WTC11 (cell line): Measurements from ENCODE around the gene TSEN54. TPM values are rescaled to one million over a fixed set of nuclear protein-coding genes. Genes with fewer than 3 reads are reported as not detected.

Source experiments
- ATAC-seq: fragments of 200-7000 bp; cut with Tn5 transposase; 2 replicates; pipeline ENCODE4 v1.10.0; 2021; ENCODE audit warnings: mild to moderate bottlenecking, moderate library complexity
- CTCF ChIA-PET: fragments of 300-600 bp; sonication (Branson Sonifier 250); formaldehyde crosslinking; loops from one replicate; lab custom pipeline; 2021; ENCODE audit warnings: antibody characterized with exemption; lab: Charles Lee
- POLR2A ChIA-PET: fragments of 350-600 bp; sonication (Branson Sonifier 250); formaldehyde crosslinking; loops from one replicate; lab custom pipeline; 2021; ENCODE audit warnings: antibody characterized with exemption; lab: Charles Lee
- DNase-seq: peaks from one replicate; pipeline ENCODE4 v3.0.0; 2021; ENCODE audit warnings: low spot score
- H3K27ac Mint-ChIP-seq: 2 replicates; pipeline ENCODE4 v1.8.0; 2021; ENCODE audit warnings: mixed read lengths
- H3K27me3 Mint-ChIP-seq: 2 replicates; pipeline ENCODE4 v1.8.0; 2021; ENCODE audit warnings: low read depth, mild to moderate bottlenecking, moderate library complexity, mixed read lengths
- H3K36me3 Mint-ChIP-seq: 2 replicates; pipeline ENCODE4 v1.8.0; 2021; ENCODE audit warnings: mixed read lengths
- H3K4me1 Mint-ChIP-seq: 2 replicates; pipeline ENCODE4 v1.8.0; 2022; ENCODE audit warnings: mixed read lengths
- H3K4me3 Mint-ChIP-seq: 2 replicates; pipeline ENCODE4 v1.8.0; 2021; ENCODE audit warnings: mild to moderate bottlenecking, moderate library complexity, mixed read lengths
- H3K9me3 Mint-ChIP-seq: 2 replicates; pipeline ENCODE4 v1.8.0; 2021; ENCODE audit warnings: mixed read lengths
- CREB1 ChIP-seq: sonication (generic); formaldehyde crosslinking; IDR thresholded peaks from 2 replicates; pipeline ENCODE4 v1.8.0; 2023; ENCODE audit warnings: mild to moderate bottlenecking, missing genetic modification reagents
- ELF4 ChIP-seq: sonication (generic); formaldehyde crosslinking; IDR thresholded peaks from 2 replicates; pipeline ENCODE4 v1.8.1; 2022; ENCODE audit warnings: low read depth, mild to moderate bottlenecking, moderate library complexity, missing genetic modification reagents
- KAT7 ChIP-seq: sonication (generic); formaldehyde crosslinking; IDR thresholded peaks from 2 replicates; pipeline ENCODE4 v1.8.1; 2023; ENCODE audit warnings: missing genetic modification reagents, mild to moderate bottlenecking, borderline replicate concordance
- MXD4 ChIP-seq: fragments of 250-450 bp; sonication (Bioruptor Pico); IDR thresholded peaks from 2 replicates; pipeline ENCODE4 v1.8.0; 2021; ENCODE audit warnings: mild to moderate bottlenecking, moderate library complexity, borderline replicate concordance
- MYBL2 ChIP-seq: sonication (generic); formaldehyde crosslinking; IDR thresholded peaks from 2 replicates; pipeline ENCODE4 v1.8.1; 2023; ENCODE audit warnings: mild to moderate bottlenecking, moderate library complexity, missing genetic modification reagents
- TCF7 ChIP-seq: sonication (generic); formaldehyde crosslinking; IDR thresholded peaks from 2 replicates; pipeline ENCODE4 v1.8.0; 2022; ENCODE audit warnings: mild to moderate bottlenecking, low read depth, missing genetic modification reagents, moderate library complexity
- ZNF138 ChIP-seq: sonication (generic); formaldehyde crosslinking; conservative IDR thresholded peaks from 2 replicates; pipeline ENCODE4 v1.8.1; 2022; ENCODE audit warnings: mild to moderate bottlenecking, moderate library complexity, missing genetic modification reagents
- ZNF671 ChIP-seq: fragments of 250-450 bp; sonication (Bioruptor Pico); IDR thresholded peaks from 2 replicates; pipeline ENCODE4 v1.8.0; 2021; ENCODE audit warnings: mild to moderate bottlenecking
- total RNA-seq: library from RNA; stranded (reverse); gene quantifications from 3 replicates; pipeline ENCODE4 v1.2.3, GENCODE V29; 2021
- TF ChIP-seq, protein P1 (sequence below): sonication (generic); formaldehyde crosslinking; IDR thresholded peaks from 2 replicates; pipeline ENCODE4 v1.8.0; 2023; ENCODE audit warnings: mild to moderate bottlenecking, missing genetic modification reagents
- TF ChIP-seq, protein P2 (sequence below): fragments of 200-600 bp; IDR thresholded peaks from 2 replicates; pipeline ENCODE4 v1.8.0; 2022; ENCODE audit warnings: antibody characterized with exemption
- TF ChIP-seq, protein P3 (sequence below): sonication (generic); formaldehyde crosslinking; IDR thresholded peaks from 2 replicates; pipeline ENCODE4 v1.8.0; 2023; ENCODE audit warnings: missing genetic modification reagents, mild to moderate bottlenecking, borderline replicate concordance
- TF ChIP-seq, protein P4 (sequence below): sonication (generic); formaldehyde crosslinking; IDR thresholded peaks from 2 replicates; pipeline ENCODE4 v1.8.0; 2022; ENCODE audit warnings: mild to moderate bottlenecking, missing genetic modification reagents
- TF ChIP-seq, protein P5 (sequence below): sonication (generic); formaldehyde crosslinking; IDR thresholded peaks from 2 replicates; pipeline ENCODE4 v1.8.1; 2023; ENCODE audit warnings: mild to moderate bottlenecking, missing genetic modification reagents
- TF ChIP-seq, protein P6 (sequence below): sonication (generic); formaldehyde crosslinking; IDR thresholded peaks from 2 replicates; pipeline ENCODE4 v1.8.1; 2023; ENCODE audit warnings: mild to moderate bottlenecking, missing genetic modification reagents, borderline replicate concordance

The TSEN54 gene
- total RNA-seq, 1 experiment from 2014 or later = 53.4 TPM

DNA sequence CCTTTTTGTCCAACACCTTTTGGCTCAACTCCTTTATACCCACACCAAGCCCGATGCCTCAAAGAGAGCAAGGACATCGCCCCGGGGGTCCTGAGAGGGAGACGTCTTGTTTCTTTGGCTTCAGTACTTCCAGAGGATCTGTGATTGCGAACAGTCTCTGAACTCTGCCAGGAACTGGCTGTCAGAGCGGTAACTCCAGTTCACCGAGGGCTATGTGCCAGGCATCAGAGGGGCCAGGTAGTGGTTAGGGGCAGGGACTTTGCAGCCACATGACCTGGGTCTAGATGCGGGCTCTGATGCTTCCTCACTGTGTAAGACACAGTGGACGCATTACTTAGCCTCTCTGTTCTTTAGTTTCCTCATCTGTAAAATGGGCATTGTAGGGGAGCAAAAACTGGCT lies 30.8 kb downstream of the TSEN54 start:
- no peaks in the 10 kb centered on the region for H3K27me3 Mint-ChIP-seq
- DNase-seq (no peak), ATAC-seq (no peak)
- peaks cover 41% of the 10 kb centered on the region for H3K4me1 Mint-ChIP-seq
- ChIA-PET CTCF (no interaction called here), POLR2A (no interaction called here)
- no peaks in the 10 kb centered on the region for H3K36me3 Mint-ChIP-seq
- TF ChIP-seq KAT7 (CRISPR knock-in tag) (no peak), ELF4 (CRISPR knock-in tag) (no peak), MXD4 (CRISPR knock-in tag) (no peak), CREB1 (CRISPR knock-in tag) (no peak), ZNF671 (CRISPR knock-in tag) (no peak), MYBL2 (CRISPR knock-in tag) (no peak), ZNF138 (CRISPR knock-in tag) (no peak), TCF7 (CRISPR knock-in tag) (no peak)
- TF ChIP-seq, protein P1, sequence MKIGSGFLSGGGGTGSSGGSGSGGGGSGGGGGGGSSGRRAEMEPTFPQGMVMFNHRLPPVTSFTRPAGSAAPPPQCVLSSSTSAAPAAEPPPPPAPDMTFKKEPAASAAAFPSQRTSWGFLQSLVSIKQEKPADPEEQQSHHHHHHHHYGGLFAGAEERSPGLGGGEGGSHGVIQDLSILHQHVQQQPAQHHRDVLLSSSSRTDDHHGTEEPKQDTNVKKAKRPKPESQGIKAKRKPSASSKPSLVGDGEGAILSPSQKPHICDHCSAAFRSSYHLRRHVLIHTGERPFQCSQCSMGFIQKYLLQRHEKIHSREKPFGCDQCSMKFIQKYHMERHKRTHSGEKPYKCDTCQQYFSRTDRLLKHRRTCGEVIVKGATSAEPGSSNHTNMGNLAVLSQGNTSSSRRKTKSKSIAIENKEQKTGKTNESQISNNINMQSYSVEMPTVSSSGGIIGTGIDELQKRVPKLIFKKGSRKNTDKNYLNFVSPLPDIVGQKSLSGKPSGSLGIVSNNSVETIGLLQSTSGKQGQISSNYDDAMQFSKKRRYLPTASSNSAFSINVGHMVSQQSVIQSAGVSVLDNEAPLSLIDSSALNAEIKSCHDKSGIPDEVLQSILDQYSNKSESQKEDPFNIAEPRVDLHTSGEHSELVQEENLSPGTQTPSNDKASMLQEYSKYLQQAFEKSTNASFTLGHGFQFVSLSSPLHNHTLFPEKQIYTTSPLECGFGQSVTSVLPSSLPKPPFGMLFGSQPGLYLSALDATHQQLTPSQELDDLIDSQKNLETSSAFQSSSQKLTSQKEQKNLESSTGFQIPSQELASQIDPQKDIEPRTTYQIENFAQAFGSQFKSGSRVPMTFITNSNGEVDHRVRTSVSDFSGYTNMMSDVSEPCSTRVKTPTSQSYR (CRISPR knock-in tag) = no peak
- TF ChIP-seq, protein P2, sequence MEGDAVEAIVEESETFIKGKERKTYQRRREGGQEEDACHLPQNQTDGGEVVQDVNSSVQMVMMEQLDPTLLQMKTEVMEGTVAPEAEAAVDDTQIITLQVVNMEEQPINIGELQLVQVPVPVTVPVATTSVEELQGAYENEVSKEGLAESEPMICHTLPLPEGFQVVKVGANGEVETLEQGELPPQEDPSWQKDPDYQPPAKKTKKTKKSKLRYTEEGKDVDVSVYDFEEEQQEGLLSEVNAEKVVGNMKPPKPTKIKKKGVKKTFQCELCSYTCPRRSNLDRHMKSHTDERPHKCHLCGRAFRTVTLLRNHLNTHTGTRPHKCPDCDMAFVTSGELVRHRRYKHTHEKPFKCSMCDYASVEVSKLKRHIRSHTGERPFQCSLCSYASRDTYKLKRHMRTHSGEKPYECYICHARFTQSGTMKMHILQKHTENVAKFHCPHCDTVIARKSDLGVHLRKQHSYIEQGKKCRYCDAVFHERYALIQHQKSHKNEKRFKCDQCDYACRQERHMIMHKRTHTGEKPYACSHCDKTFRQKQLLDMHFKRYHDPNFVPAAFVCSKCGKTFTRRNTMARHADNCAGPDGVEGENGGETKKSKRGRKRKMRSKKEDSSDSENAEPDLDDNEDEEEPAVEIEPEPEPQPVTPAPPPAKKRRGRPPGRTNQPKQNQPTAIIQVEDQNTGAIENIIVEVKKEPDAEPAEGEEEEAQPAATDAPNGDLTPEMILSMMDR = no peak
- TF ChIP-seq, protein P3, sequence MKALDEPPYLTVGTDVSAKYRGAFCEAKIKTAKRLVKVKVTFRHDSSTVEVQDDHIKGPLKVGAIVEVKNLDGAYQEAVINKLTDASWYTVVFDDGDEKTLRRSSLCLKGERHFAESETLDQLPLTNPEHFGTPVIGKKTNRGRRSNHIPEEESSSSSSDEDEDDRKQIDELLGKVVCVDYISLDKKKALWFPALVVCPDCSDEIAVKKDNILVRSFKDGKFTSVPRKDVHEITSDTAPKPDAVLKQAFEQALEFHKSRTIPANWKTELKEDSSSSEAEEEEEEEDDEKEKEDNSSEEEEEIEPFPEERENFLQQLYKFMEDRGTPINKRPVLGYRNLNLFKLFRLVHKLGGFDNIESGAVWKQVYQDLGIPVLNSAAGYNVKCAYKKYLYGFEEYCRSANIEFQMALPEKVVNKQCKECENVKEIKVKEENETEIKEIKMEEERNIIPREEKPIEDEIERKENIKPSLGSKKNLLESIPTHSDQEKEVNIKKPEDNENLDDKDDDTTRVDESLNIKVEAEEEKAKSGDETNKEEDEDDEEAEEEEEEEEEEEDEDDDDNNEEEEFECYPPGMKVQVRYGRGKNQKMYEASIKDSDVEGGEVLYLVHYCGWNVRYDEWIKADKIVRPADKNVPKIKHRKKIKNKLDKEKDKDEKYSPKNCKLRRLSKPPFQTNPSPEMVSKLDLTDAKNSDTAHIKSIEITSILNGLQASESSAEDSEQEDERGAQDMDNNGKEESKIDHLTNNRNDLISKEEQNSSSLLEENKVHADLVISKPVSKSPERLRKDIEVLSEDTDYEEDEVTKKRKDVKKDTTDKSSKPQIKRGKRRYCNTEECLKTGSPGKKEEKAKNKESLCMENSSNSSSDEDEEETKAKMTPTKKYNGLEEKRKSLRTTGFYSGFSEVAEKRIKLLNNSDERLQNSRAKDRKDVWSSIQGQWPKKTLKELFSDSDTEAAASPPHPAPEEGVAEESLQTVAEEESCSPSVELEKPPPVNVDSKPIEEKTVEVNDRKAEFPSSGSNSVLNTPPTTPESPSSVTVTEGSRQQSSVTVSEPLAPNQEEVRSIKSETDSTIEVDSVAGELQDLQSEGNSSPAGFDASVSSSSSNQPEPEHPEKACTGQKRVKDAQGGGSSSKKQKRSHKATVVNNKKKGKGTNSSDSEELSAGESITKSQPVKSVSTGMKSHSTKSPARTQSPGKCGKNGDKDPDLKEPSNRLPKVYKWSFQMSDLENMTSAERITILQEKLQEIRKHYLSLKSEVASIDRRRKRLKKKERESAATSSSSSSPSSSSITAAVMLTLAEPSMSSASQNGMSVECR (CRISPR knock-in tag) = no peak
- TF ChIP-seq, protein P4, sequence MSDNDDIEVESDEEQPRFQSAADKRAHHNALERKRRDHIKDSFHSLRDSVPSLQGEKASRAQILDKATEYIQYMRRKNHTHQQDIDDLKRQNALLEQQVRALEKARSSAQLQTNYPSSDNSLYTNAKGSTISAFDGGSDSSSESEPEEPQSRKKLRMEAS (CRISPR knock-in tag) = no peak
- TF ChIP-seq, protein P5, sequence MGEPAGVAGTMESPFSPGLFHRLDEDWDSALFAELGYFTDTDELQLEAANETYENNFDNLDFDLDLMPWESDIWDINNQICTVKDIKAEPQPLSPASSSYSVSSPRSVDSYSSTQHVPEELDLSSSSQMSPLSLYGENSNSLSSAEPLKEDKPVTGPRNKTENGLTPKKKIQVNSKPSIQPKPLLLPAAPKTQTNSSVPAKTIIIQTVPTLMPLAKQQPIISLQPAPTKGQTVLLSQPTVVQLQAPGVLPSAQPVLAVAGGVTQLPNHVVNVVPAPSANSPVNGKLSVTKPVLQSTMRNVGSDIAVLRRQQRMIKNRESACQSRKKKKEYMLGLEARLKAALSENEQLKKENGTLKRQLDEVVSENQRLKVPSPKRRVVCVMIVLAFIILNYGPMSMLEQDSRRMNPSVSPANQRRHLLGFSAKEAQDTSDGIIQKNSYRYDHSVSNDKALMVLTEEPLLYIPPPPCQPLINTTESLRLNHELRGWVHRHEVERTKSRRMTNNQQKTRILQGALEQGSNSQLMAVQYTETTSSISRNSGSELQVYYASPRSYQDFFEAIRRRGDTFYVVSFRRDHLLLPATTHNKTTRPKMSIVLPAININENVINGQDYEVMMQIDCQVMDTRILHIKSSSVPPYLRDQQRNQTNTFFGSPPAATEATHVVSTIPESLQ (CRISPR knock-in tag) = no peak
- TF ChIP-seq, protein P6, sequence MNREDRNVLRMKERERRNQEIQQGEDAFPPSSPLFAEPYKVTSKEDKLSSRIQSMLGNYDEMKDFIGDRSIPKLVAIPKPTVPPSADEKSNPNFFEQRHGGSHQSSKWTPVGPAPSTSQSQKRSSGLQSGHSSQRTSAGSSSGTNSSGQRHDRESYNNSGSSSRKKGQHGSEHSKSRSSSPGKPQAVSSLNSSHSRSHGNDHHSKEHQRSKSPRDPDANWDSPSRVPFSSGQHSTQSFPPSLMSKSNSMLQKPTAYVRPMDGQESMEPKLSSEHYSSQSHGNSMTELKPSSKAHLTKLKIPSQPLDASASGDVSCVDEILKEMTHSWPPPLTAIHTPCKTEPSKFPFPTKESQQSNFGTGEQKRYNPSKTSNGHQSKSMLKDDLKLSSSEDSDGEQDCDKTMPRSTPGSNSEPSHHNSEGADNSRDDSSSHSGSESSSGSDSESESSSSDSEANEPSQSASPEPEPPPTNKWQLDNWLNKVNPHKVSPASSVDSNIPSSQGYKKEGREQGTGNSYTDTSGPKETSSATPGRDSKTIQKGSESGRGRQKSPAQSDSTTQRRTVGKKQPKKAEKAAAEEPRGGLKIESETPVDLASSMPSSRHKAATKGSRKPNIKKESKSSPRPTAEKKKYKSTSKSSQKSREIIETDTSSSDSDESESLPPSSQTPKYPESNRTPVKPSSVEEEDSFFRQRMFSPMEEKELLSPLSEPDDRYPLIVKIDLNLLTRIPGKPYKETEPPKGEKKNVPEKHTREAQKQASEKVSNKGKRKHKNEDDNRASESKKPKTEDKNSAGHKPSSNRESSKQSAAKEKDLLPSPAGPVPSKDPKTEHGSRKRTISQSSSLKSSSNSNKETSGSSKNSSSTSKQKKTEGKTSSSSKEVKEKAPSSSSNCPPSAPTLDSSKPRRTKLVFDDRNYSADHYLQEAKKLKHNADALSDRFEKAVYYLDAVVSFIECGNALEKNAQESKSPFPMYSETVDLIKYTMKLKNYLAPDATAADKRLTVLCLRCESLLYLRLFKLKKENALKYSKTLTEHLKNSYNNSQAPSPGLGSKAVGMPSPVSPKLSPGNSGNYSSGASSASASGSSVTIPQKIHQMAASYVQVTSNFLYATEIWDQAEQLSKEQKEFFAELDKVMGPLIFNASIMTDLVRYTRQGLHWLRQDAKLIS = no peak
- H3K27ac Mint-ChIP-seq = no peak overlapping the region
- H3K4me3 Mint-ChIP-seq = no peak overlapping the region
- H3K9me3 Mint-ChIP-seq = no peaks in the 10 kb centered on the region
